Measurements from ENCODE around the gene TNNI3. TPM values are rescaled to one million over a fixed set of nuclear protein-coding genes. Genes with fewer than 3 reads are reported as not detected.
A peak's percentile ranks its signal among the peaks of the same experiment; 100 is the strongest.
"Not testable (repeated sequence)": the region's sequence is repeated elsewhere in the genome, so short reads cannot be mapped to it uniquely, and the experiment has no call there.

Gene TNNI3
- total RNA-seq, 1 experiment from 2014 or later = 25.2 TPM

- DNase-seq (ENCODE audit: low spot score); in situ Hi-C loops (cut with HindIII; ENCODE audit: low sequenced_read_pairs): not testable (repeated sequence)
Measured at GRCh38 chr19:55155784-55156183, 1.7 kb downstream of the TNNI3 start.

GRCh38 chr19:55153652-55154264 is 3.8 kb downstream of the TNNI3 start:
- in situ Hi-C loops (cut with HindIII; ENCODE audit: low sequenced_read_pairs) = no loop called here
- DNase-seq (ENCODE audit: low spot score) = no peak

GRCh38 chr19:55152017-55152416 is 5.5 kb downstream of the TNNI3 start:
- DNase-seq (ENCODE audit: low spot score) = no peak
- in situ Hi-C loops (cut with HindIII; ENCODE audit: low sequenced_read_pairs) = no loop called here

DNA sequence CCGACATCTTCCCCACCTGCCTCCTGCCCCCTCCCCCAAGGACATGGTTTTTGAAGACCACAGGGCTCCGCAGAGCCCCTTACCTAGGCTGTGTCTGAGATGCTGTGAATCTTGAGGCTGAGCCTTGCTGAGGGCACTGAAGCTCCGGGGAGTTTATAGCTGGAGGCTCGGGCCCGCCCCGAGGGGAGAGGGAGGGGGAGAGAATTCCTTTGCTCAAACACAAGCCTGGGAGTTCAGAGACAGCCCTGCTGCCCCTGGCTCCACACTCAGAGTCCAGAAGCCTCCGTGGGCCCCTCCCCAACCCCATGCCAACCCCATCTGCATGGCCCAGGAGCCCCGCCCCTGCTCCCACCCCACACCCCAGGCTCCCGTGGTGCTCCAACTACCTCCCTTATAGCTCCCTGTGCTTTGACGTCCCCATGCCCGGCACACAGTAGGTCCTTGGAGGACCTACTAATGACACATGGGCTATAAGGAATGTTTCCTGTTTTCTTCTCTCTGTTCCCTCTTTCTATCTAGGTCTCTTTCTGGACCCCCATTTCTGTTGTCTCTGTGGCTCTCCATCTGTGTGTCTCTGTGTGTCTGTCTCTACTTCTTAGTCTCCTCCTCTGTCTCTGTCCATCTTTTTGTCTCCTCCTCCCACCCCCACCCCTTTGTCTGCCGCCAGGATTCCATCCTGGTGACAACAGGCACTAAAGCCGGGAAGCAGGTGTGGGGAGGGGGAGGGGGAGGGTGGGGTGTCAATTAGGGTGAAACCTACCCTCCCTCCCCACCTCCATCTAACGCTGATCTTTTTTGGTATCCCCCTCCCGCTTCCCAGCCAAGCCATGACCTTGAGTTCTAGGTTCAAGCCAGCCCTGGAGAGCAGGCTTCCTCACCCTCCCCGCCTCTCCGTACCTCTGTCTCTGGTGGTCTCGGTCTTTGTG is 8.2 kb downstream of the TNNI3 start, which contains the start of gene TNNT1:
Gene TNNT1, minus strand, starts transcription at position 129 of the 926 bp plus-strand sequence. CDS start 2,049 bp downstream, outside the sequence.
- no peak for DNase-seq (ENCODE audit: low spot score)
- in situ Hi-C loops (cut with HindIII; ENCODE audit: low sequenced_read_pairs) = no loop called here

GRCh38 chr19:55147545-55148251 is 9.8 kb downstream of the TNNI3 start:
- in situ Hi-C loops (cut with HindIII; ENCODE audit: low sequenced_read_pairs) = no loop called here
- no peak for DNase-seq (ENCODE audit: low spot score)

DNA sequence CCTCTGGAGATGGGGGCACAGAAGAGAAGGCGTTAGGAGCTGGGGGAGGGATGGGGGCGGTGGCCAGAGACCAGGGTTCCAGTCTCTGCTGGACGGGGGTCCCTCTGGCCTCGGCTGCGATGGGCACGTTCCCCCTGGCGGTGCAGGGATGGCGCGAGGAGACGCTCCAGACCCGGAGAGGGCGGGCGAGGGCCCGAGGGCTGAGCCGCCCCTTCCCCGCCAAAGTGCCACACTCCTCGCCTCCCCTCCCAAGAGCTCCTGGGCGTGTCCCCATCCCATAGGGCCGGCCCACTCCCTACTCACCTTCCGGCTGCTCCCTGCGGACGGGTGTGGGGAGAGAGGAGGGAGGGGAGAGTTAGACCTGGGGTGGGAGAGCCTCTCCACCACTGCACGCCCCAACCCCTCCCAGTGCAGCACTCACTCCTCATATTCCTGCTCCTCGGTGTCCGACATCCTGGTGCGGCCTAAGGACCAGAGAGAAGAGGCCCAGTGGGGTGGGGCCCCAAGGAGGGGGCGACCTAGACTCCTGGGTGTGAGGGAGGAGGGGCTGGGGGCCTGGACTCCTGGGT is 10.7 kb downstream of the TNNI3 start:
- peak; percentile 55 for DNase-seq (ENCODE audit: low spot score)
- in situ Hi-C loops (cut with HindIII; ENCODE audit: low sequenced_read_pairs) = no loop called here

DNA sequence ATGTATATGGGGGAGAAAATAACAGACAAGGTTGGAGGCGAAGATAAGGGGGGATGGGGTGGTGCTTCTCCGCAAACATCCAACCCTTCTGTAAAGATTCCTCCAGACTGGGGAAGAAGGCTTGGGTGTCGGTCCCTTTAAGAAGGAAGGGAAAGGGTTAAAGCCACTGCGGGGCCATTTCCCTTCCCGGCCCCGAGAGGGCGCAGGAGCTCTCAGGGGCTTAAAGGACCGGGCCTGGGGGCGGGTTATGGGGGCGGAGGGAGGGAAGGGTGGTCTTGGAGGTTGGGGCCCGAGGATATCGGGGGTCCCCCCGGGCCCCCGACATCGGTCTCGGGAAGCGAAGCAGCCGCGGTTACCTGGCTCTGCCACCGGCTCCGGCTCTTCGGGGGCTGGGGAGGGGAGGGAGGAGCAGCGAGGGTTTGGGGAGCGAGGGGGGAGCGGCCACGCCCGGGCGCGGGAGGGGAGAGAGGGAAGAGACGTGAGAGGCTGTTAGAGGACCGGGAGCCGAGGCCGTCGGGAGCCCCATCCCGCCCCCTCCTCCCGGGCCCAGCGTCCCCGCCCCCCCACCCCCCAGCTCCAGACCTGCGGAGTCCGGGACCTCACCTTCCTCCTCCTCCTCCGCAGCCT is 11.3 kb downstream of the TNNI3 start:
- in situ Hi-C loops (cut with HindIII; ENCODE audit: low sequenced_read_pairs) = no loop called here
- no peak for DNase-seq (ENCODE audit: low spot score)

DNA sequence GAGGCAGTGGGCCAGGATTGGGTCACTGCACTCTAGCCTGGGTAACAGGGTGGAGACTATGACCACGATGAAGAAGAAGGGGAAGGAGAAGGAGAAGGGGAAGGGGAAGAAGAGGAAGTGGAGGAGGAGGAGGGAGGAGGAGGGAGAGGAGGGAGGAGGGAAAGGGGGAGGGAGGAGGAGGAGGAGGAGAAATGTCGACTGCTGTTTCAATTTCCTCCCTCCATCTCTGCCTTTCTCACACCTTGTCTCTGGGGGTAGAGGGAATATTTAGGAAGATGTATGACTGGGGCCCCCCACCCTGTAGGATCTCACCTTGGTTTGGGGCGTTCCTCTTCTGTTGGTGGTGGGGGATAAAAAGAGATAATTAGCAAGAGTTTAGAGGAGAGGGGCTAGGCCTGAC is 12.3 kb downstream of the TNNI3 start:
- DNase-seq (ENCODE audit: low spot score) = no peak
- in situ Hi-C loops (cut with HindIII; ENCODE audit: low sequenced_read_pairs) = no loop called here

DNA sequence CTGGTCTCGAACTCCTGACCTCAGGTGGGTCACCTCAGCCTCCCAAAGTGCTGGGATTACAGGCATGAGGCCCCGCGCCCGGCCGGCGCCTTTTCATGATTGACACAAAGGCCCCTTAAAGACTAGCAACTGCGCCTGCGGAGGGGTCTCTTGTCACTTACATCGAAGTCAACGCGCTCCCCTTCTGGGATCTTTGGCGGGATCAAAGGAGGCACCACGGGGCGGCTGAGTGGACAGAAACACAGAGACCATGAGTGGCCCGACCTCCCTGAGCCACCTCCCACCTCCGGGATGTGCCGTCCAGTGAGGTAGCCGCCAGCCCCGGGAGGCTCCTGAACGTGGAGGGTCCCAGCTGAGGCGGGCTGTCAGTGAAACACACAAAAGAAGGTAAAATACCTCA is 15.8 kb downstream of the TNNI3 start:
- no peak for DNase-seq (ENCODE audit: low spot score)
- in situ Hi-C loops (cut with HindIII; ENCODE audit: low sequenced_read_pairs) = no loop called here

- in situ Hi-C loops (cut with HindIII; ENCODE audit: low sequenced_read_pairs) = no loop called here
Measured at GRCh38 chr19:55137915-55138314, 19.6 kb downstream of the TNNI3 start.

GRCh38 chr19:55136399-55137102 is 21.0 kb downstream of the TNNI3 start:
- in situ Hi-C loops (cut with HindIII; ENCODE audit: low sequenced_read_pairs) = no loop called here
- DNase-seq (ENCODE audit: low spot score) = no peak

More at GRCh38 chr19:55137915-55138314, 19.6 kb downstream of the TNNI3 start:
- DNase-seq (ENCODE audit: low spot score) = no peak

- DNase-seq (ENCODE audit: low spot score) = no peak
- in situ Hi-C loops (cut with HindIII; ENCODE audit: low sequenced_read_pairs) = no loop called here
Measured at GRCh38 chr19:55134736-55135135, 22.8 kb downstream of the TNNI3 start.

DNA sequence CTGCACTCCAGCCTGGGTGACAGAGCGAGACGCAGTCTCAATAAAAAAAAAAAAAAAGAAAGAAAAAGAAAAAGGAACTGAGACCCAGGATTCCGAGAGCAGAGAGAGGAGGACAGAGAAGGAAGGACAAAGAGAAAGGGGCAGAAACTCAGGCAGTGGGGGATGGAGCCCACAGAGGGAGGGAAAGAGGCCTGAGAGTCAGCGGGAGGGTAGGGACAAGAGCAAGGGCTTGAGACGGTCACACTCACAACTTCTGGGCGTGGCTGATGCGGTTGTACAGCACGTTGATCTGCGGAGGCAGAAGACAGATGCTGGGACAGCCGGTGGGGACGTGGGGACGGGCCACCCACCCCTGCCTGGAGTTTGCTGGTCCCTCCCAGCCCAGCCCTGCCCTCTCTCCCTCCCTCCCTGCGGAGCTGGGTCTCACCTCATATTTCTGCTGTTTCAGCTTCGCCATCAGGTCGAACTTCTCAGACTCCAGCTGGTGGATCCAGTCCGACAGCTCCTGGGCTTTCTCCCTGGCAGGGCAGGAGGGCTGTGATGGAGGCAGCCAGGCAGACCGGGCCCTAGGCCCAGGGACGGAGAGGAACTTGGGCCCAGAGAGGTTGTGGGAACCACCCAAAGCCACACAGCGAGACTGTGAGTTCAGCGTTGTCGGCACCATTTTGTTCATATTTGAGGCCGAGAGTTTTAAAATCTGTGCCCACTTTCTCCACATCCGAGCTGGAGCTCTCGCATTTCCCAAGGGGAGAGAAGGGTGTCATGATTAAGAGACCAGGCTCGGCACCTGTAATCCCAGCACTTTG is 23.7 kb downstream of the TNNI3 start:
- in situ Hi-C loops (cut with HindIII; ENCODE audit: low sequenced_read_pairs) = no loop called here
- DNase-seq (ENCODE audit: low spot score) = no peak

DNA sequence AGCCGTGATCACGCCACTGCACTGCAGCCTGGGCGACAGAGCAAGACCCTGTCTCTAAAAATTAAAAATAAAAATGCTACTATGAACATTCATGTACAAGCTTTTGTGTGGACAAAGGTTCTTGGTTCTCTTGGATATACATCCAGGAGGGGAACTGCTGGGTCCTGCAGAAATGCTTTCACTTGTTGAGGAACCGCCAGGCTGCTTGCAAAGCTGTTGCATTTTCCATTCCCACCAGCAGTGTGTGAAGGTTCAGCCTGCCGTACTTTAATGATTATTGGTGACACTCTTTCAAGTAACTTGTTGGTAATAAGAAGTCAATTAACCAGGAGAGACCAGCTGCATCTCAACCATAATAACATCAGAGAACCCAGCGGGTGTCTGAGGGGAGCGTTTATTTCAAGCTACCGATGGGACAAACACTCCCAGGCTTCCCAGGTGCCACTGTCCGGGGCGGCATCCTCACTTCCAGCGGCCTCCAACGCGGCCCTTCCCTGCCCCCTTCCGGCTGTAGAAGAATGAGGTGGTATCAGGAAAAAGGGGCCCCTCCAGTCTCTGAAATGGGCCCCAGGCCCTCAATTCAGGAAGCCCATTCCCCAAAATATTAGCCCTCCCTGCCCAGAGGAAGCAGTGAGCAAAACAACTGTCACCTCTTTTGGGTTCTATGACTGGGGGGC is 24.9 kb downstream of the TNNI3 start:
- no peak for DNase-seq (ENCODE audit: low spot score)
- in situ Hi-C loops (cut with HindIII; ENCODE audit: low sequenced_read_pairs) = no loop called here

GRCh38 chr19:55131421-55131820 is 26.1 kb downstream of the TNNI3 start:
- in situ Hi-C loops (cut with HindIII; ENCODE audit: low sequenced_read_pairs) = no loop called here
- DNase-seq (ENCODE audit: low spot score) = no peak

GRCh38 chr19:55119053-55119452 is 38.5 kb downstream of the TNNI3 start:
- no peak for DNase-seq (ENCODE audit: low spot score)
- in situ Hi-C loops (cut with HindIII; ENCODE audit: low sequenced_read_pairs) = loop anchor here (10.0 kb wide), 1 partner anchor 56 kb away; no protein-coding TSS in a partner anchor

DNA sequence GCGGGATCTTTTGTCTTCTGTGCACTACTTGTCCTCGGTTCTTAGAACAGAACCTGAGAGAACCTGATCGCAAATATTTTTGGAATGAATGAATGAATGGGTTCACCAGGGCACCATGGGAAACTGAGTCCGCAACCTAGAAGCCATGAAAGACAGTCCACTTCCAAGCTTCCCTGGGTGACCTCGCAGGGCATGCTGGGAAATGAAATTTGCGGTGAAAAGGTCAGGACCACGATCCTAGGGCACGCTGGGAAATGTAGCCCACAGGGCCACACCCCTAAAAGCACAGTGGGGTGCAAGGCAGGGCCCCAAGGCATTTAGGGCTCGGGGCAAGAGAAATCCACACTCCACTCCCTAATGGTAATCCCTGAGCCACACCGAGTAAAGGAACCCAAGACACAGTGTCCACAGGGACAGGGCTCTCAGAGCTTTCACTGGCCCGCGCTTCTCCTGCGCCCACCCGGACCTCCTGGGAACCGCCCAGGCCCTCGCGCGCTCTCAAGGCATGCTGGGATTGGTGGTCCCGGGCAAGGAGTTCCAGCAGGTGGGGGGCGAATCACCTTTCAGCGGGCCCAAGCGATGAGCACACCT is 39.0 kb downstream of the TNNI3 start:
- in situ Hi-C loops (cut with HindIII; ENCODE audit: low sequenced_read_pairs) = loop anchor here (10.0 kb wide), 1 partner anchor 56 kb away; no protein-coding TSS in a partner anchor
- peak; percentile 86 for DNase-seq (ENCODE audit: low spot score)
